ENCODE data around the gene PCYT2. TPM values are rescaled to one million over a fixed set of nuclear protein-coding genes. Genes with fewer than 3 reads are reported as not detected.
A peak's percentile ranks its signal among the peaks of the same experiment; 100 is the strongest.

Gene PCYT2
- total and polyA plus RNA-seq, 2 donors (not counting 1 experiment from before 2014, with no cell fraction given) = 33.4 to 34.9 TPM

- no peaks in the 10 kb centered on the region for H3K9me3 Mint-ChIP-seq (ENCODE audit: insufficient read depth)
- POLR2A ChIA-PET = interaction anchor here (0.6 kb wide), 1 partner anchor 66 kb away, joined by 3 read pairs; no protein-coding TSS in a partner anchor
- Histone ChIP-seq H4K20me1 (ENCODE audit: control insufficient read depth, insufficient read depth, low read length, poor library complexity, severe bottlenecking) (peaks cover 66% of the 10 kb centered on the region), H3K27ac (ENCODE audit: low read length in 2 of 2) (peak overlapping the region in 1 of 2 donors; percentile 46), H3K79me2 (ENCODE audit: control insufficient read depth, insufficient read depth, low read length) (peaks cover 45% of the 10 kb centered on the region), H3K9me3 (ENCODE audit: control extremely low read depth in 1 of 3, control insufficient read depth in 2 of 3, insufficient read depth in 1 of 3, low read length in 2 of 3) (peaks cover 0 to 3% (median 0%) of the 10 kb centered on the region in 3 donors), H3K4me1 (ENCODE audit: control insufficient read depth in 2 of 2, insufficient read depth in 2 of 2, low read length in 2 of 2) (peaks cover 14 to 25% of the 10 kb centered on the region in 2 donors), H3K27me3 (replicated peaks in 1 of 4; ENCODE audit: control extremely low read depth in 1 of 4, control insufficient read depth in 3 of 4, insufficient read depth in 4 of 4, low read length in 3 of 4) (no peaks in the 10 kb centered on the region), H3K36me3 (replicated peaks in 1 of 2; ENCODE audit: control extremely low read depth in 1 of 2, control insufficient read depth in 1 of 2, extremely low read depth in 1 of 2, insufficient read depth in 2 of 2, low read length in 1 of 2) (peaks cover 0 to 38% of the 10 kb centered on the region in 2 experiments), H3K4me3 (ENCODE audit: control extremely low read depth in 1 of 5, extremely low read depth in 1 of 5, insufficient read depth in 1 of 5, low read depth in 2 of 5, low read length in 4 of 5) (peak overlapping the region in 1 of 5 experiments; percentile 28), H3K4me2 (replicated peaks; ENCODE audit: low read depth, low read length, poor library complexity, severe bottlenecking) (peak overlapping the region; percentile 71), H3K9ac (ENCODE audit: low read length) (no peak overlapping the region), H2AFZ (ENCODE audit: insufficient read depth, low read depth, low read length, poor library complexity, severe bottlenecking) (no peak overlapping the region)
- DNase-seq = no peak
- peak overlapping the region; percentile 76 for H3K4me3 Mint-ChIP-seq
- ATAC-seq (ENCODE audit: low read depth) = no peak
- H3K27me3 Mint-ChIP-seq = no peaks in the 10 kb centered on the region
- TF ChIP-seq CTCF (IDR thresholded peaks at IDR 0.05) = no peak
- no peak for TF ChIP-seq EZH2 (IDR thresholded peaks at IDR 0.05; ENCODE audit: borderline replicate concordance, insufficient read depth, low read depth, low read length, poor library complexity, severe bottlenecking)
- peaks cover 19% of the 10 kb centered on the region for H3K4me1 Mint-ChIP-seq
- CTCF ChIA-PET = interaction anchor here (1.3 kb wide), 1 partner anchor 16 kb away, joined by 3 read pairs; the partner anchor contains the start of gene MAFG
- WGBS (ENCODE audit: insufficient coverage) = 87% methylated on average over 19 of the region's 19 CpGs
- no peak overlapping the region for H3K27ac Mint-ChIP-seq
- intact Hi-C loops (cut with micrococcal nuclease) = loop anchor here (1.0 to 2.0 kb wide), 4 partner anchors 15 to 111 kb away; partner anchors contain the start of genes ALYREF, ANAPC11, LRRC45 and MAFG
Observed at GRCh38 chr17:81911969-81912368, 770 bp upstream of the PCYT2 start.

GRCh38 chr17:81910840-81911276, 341 bp downstream of the PCYT2 start:
- peak overlapping the region; percentile 43 to 75 (median 65) for H3K4me3 ChIP-seq (ENCODE audit: control extremely low read depth in 1 of 5, extremely low read depth in 1 of 5, insufficient read depth in 1 of 5, low read depth in 2 of 5, low read length in 4 of 5)
- no peaks in the 10 kb centered on the region for H3K9me3 Mint-ChIP-seq (ENCODE audit: insufficient read depth)
- no peaks in the 10 kb centered on the region for H3K27me3 Mint-ChIP-seq
- peaks cover 0 to 42% of the 10 kb centered on the region in 2 experiments for H3K36me3 ChIP-seq (replicated peaks in 1 of 2; ENCODE audit: control extremely low read depth in 1 of 2, control insufficient read depth in 1 of 2, extremely low read depth in 1 of 2, insufficient read depth in 2 of 2, low read length in 1 of 2)
- no peak for ATAC-seq (ENCODE audit: low read depth)
- peak overlapping the region; percentile 86 for H3K4me3 Mint-ChIP-seq
- H3K27ac Mint-ChIP-seq = no peak overlapping the region
- CTCF ChIA-PET = interaction anchor here (0.6 kb wide), 1 partner anchor 791 kb away, joined by 3 read pairs; no protein-coding TSS in a partner anchor
- peaks cover 0 to 3% (median 0%) of the 10 kb centered on the region in 3 donors for H3K9me3 ChIP-seq (ENCODE audit: control extremely low read depth in 1 of 3, control insufficient read depth in 2 of 3, insufficient read depth in 1 of 3, low read length in 2 of 3)
- peaks cover 11% of the 10 kb centered on the region for H3K4me1 Mint-ChIP-seq
- intact Hi-C loops (cut with micrococcal nuclease) = loop anchor here (1.0 to 2.0 kb wide), 4 partner anchors 16 to 112 kb away; partner anchors contain the start of genes ALYREF, ANAPC11, LRRC45 and MAFG
- no peaks in the 10 kb centered on the region for H3K27me3 ChIP-seq (replicated peaks in 1 of 4; ENCODE audit: control extremely low read depth in 1 of 4, control insufficient read depth in 3 of 4, insufficient read depth in 4 of 4, low read length in 3 of 4)
- TF ChIP-seq CTCF (IDR thresholded peaks at IDR 0.05) (no peak), EZH2 (IDR thresholded peaks at IDR 0.05; ENCODE audit: borderline replicate concordance, insufficient read depth, low read depth, low read length, poor library complexity, severe bottlenecking) (no peak)
- peaks cover 10 to 17% of the 10 kb centered on the region in 2 donors for H3K4me1 ChIP-seq (ENCODE audit: control insufficient read depth in 2 of 2, insufficient read depth in 2 of 2, low read length in 2 of 2)
- DNase-seq = no peak
- H3K27ac ChIP-seq (ENCODE audit: low read length in 2 of 2) = peak overlapping the region in 1 of 2 donors; percentile 59
- POLR2A ChIA-PET = no interaction called here
- peaks cover 36% of the 10 kb centered on the region for H3K79me2 ChIP-seq (ENCODE audit: control insufficient read depth, insufficient read depth, low read length)
- under 1% methylated on average over 55 of the region's 55 CpGs for WGBS (ENCODE audit: insufficient coverage)
- peak overlapping the region; percentile 74 for H2AFZ ChIP-seq (ENCODE audit: insufficient read depth, low read depth, low read length, poor library complexity, severe bottlenecking)
- H4K20me1 ChIP-seq (ENCODE audit: control insufficient read depth, insufficient read depth, low read length, poor library complexity, severe bottlenecking) = peaks cover 55% of the 10 kb centered on the region
- peak overlapping the region; percentile 99 for H3K4me2 ChIP-seq (replicated peaks; ENCODE audit: low read depth, low read length, poor library complexity, severe bottlenecking)
- peak overlapping the region; percentile 73 for H3K9ac ChIP-seq (ENCODE audit: low read length)
